ENCODE measurements around the gene QRICH1. TPM values are rescaled to one million over a fixed set of nuclear protein-coding genes. Genes with fewer than 3 reads are reported as not detected.

The QRICH1 gene
- total and polyA plus RNA-seq, 2 of the 13 experiments (the other 11 are each of a cell fraction or from before 2014, with no cell fraction given): 52.6 to 102 TPM

DNA sequence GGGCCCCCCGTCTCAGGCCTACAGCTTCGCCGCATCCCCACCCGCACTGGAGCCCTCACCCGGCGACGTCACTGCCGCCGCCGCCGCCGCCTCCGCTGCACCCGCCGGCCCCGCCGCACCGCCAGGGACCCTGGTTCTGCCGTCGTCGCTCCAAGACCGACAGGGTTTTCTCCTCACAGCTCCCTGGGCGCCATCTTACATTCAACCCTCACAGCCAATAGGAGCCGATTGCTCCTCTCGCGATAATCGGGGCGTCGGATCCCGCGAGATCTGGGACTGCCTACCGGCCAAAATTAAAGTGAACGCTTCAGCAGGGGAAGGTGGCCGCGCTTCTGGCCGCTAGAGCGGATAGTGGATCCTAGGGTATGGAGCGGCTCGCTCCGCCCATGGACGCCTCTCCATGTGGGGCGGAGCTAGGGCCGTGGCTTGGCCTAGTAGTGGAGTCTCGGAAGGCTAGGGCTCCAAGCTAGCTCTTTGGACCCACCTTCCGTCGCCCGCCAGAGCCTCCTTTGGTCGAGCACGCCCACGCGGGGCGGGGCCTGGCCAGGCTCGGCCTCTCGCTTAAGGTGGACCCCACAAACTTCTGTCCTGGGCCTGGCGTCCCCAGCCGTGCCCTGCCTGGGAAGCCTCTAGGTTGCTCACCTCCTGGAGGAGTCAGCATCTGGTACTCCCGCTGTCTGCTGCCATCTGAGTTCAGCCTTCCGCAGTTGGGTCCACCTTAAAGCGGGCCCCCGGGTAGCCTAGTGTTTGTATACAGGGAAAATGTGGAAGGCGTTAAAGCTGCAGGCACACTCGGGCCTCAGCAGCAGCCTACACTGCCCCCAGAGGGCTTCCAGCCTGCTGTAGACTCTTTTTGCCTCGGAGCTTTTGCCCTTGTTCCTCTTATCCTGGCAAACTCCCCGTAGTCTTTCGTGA is at the start of gene QRICH1 (continued):
- TF ChIP-seq, protein P1, sequence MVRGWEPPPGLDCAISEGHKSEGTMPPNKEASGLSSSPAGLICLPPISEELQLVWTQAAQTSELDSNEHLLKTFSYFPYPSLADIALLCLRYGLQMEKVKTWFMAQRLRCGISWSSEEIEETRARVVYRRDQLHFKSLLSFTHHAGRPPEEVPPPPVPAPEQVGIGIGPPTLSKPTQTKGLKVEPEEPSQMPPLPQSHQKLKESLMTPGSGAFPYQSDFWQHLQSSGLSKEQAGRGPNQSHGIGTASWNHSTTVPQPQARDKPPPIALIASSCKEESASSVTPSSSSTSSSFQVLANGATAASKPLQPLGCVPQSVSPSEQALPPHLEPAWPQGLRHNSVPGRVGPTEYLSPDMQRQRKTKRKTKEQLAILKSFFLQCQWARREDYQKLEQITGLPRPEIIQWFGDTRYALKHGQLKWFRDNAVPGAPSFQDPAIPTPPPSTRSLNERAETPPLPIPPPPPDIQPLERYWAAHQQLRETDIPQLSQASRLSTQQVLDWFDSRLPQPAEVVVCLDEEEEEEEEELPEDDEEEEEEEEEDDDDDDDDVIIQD (CRISPR knock-in tag; IDR thresholded peaks at IDR 0.05; ENCODE audit: low read depth): peak; percentile 10
- TF ChIP-seq HMGA1 (CRISPR knock-in tag; conservative IDR thresholded peaks at IDR 0.05): no peak
- TF ChIP-seq JUN (CRISPR knock-in tag; IDR thresholded peaks at IDR 0.05): no peak
- no peak for TF ChIP-seq FOXM1 (CRISPR knock-in tag; IDR thresholded peaks at IDR 0.05)
- TF ChIP-seq ZNF589 (CRISPR knock-in tag; conservative IDR thresholded peaks at IDR 0.05): no peak; the same call in 1 of the 2 replicates
- no peak for TF ChIP-seq SRSF9 (IDR thresholded peaks at IDR 0.05; ENCODE audit: borderline replicate concordance, insufficient read depth, low read depth, low read length, poor library complexity, severe bottlenecking)
- TF ChIP-seq, protein P2, sequence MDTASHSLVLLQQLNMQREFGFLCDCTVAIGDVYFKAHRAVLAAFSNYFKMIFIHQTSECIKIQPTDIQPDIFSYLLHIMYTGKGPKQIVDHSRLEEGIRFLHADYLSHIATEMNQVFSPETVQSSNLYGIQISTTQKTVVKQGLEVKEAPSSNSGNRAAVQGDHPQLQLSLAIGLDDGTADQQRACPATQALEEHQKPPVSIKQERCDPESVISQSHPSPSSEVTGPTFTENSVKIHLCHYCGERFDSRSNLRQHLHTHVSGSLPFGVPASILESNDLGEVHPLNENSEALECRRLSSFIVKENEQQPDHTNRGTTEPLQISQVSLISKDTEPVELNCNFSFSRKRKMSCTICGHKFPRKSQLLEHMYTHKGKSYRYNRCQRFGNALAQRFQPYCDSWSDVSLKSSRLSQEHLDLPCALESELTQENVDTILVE (CRISPR knock-in tag; IDR thresholded peaks at IDR 0.05): 0 out of 2 replicates have a peak, but pooled peaks have one; percentile 66
- peak; percentile 81 for TF ChIP-seq ZFP36L1 (CRISPR knock-in tag; IDR thresholded peaks at IDR 0.05)
- TF ChIP-seq MXI1 (IDR thresholded peaks at IDR 0.05; ENCODE audit: borderline replicate concordance, low read depth, low read length): peak; percentile 93
- no peak for TF ChIP-seq ZFP36L2 (CRISPR knock-in tag; IDR thresholded peaks at IDR 0.05)
- TF ChIP-seq ESRRA (CRISPR knock-in tag; IDR thresholded peaks at IDR 0.05; ENCODE audit: low read depth): 0 out of 2 replicates have a peak, but pooled peaks have one; percentile 19
- TF ChIP-seq ZSCAN21 (CRISPR knock-in tag; IDR thresholded peaks at IDR 0.05; ENCODE audit: borderline replicate concordance): peak; percentile 72; the same call in 1 of the 2 replicates
- no peak for TF ChIP-seq ZBTB42 (CRISPR knock-in tag; IDR thresholded peaks at IDR 0.05)
- 0 out of 2 replicates have a peak, but pooled peaks have one; percentile 5 for TF ChIP-seq RCOR2 (CRISPR knock-in tag; IDR thresholded peaks at IDR 0.05)
- peak; percentile 61 for TF ChIP-seq GFI1 (CRISPR knock-in tag; IDR thresholded peaks at IDR 0.05; ENCODE audit: borderline replicate concordance)
- TF ChIP-seq ZNF615 (CRISPR knock-in tag; IDR thresholded peaks at IDR 0.05; ENCODE audit: borderline replicate concordance): 0 out of 2 replicates have a peak, but pooled peaks have one; percentile 38
- TF ChIP-seq, protein P3, sequence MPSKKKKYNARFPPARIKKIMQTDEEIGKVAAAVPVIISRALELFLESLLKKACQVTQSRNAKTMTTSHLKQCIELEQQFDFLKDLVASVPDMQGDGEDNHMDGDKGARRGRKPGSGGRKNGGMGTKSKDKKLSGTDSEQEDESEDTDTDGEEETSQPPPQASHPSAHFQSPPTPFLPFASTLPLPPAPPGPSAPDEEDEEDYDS (CRISPR knock-in tag; IDR thresholded peaks at IDR 0.05): peak; percentile 78
- TF ChIP-seq ZNF354B (CRISPR knock-in tag; IDR thresholded peaks at IDR 0.05): no peak
- TF ChIP-seq ZNF7 (CRISPR knock-in tag; IDR thresholded peaks at IDR 0.05): no peak
- TF ChIP-seq AKAP8 (CRISPR knock-in tag; IDR thresholded peaks at IDR 0.05): no peak
- TF ChIP-seq ZKSCAN1 (IDR thresholded peaks at IDR 0.05; ENCODE audit: low read length): no peak
- TF ChIP-seq NFIB (CRISPR knock-in tag; IDR thresholded peaks at IDR 0.05; ENCODE audit: borderline replicate concordance): no peak
- TF ChIP-seq, protein P4, sequence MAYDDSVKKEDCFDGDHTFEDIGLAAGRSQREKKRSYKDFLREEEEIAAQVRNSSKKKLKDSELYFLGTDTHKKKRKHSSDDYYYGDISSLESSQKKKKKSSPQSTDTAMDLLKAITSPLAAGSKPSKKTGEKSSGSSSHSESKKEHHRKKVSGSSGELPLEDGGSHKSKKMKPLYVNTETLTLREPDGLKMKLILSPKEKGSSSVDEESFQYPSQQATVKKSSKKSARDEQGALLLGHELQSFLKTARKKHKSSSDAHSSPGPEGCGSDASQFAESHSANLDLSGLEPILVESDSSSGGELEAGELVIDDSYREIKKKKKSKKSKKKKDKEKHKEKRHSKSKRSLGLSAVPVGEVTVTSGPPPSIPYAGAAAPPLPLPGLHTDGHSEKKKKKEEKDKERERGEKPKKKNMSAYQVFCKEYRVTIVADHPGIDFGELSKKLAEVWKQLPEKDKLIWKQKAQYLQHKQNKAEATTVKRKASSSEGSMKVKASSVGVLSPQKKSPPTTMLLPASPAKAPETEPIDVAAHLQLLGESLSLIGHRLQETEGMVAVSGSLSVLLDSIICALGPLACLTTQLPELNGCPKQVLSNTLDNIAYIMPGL (CRISPR knock-in tag; IDR thresholded peaks at IDR 0.05; ENCODE audit: borderline replicate concordance in 1 of 2, low read depth in 1 of 2): peak; percentile 71 to 86

Measured in HepG2 (cell line).